ENCODE data around the gene SRGAP2C.
"Not testable (repeated sequence)": the region's sequence is repeated elsewhere in the genome, so short reads cannot be mapped to it uniquely, and the experiment has no call there.

SRGAP2C gene

GRCh38 chr1:121187914-121188313 lies 3.1 kb downstream of the SRGAP2C start:
- not testable (repeated sequence) for DNase-seq

GRCh38 chr1:121192512-121192911 lies 7.7 kb downstream of the SRGAP2C start:
- not testable (repeated sequence) for DNase-seq

GRCh38 chr1:121197095-121197882 lies 12.5 kb downstream of the SRGAP2C start:
- DNase-seq, result not testable (repeated sequence)

DNA sequence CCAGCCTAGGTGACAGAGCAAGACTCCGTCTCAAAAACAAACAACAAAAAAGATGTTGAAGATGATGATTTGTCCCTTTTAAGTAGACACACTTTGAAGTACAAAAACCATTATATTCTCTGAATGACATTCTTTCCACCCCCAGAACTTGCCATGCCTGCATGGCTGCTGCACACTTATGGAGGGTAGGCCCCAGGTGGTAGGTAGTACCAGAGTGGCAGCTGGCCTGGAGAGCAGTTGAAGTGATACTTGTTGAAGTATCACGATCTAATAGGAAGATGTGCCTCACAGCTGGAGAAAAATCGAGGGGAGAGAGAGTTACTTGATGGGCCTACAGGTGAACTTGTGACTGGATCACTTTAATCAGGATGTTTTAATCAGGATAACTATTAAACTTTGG lies 15.0 kb downstream of the SRGAP2C start:
- DNase-seq, result not testable (repeated sequence)

- not testable (repeated sequence) for DNase-seq
Measured at GRCh38 chr1:121200232-121200631, 15.5 kb downstream of the SRGAP2C start.

DNA sequence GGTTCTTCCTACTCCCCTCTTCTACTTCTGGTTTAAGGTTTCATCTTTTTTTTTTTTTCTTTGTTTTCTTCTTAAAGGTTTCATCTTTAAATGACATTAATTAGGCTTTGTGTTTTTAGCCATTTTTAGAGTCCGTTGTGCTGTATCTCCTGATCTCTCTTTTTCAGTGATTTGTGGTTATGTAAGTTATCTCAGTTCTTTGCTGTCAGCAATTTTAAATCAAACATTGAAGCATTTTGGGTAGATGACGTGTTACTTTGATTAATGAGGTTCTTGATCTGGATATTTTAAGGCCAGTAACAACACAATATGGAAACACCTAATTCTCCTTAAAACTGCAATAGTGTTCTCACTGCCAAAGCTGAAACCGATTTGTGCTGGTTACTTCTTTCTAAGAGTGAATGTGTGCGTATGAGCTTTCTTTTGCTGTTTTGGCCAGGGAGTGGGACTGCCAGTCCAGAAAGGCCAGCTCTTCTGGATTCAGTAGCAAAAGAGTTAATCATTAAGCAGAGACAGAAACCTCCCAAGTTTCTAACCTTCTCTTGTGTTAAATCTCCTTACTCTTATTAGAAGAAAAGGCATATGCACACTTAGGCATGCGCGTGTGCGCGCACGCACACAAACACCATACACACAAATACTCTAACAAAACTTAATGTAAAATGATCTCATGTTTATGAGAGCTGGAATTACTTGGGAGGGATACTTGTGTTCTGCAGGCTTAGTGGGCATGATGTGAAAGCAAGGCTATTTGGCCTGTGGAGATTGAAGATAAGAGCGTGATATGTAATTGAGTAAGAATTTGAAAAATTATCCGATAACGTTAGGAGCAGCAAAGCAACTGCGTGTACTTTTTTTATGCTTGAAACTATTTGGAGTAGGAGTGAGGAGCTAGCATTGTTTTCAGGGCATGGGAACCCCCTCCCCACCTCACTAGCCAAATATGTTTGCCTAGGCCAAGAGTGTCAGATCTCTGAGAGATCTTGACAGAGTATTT lies 16.5 kb downstream of the SRGAP2C start:
- DNase-seq, result not testable (repeated sequence)

DNA sequence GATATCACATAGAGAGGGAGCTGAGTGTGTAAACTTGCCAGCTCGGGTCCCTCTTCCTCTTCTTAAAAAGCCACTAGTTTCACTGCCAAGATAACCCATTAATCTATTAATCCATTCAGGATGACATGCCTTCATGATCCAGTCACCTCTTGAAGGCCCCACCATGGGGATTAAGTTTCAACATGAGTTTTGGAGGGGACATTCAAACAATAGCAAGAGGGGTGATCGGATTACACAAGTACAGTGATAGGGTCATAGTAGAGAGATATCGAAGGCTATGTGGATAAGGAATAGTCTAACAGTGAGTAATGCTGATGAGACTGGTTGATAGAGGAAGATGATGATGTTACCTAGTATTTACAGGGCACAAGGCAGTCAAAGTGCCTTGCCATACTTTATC lies 18.2 kb downstream of the SRGAP2C start:
- not testable (repeated sequence) for DNase-seq

DNA sequence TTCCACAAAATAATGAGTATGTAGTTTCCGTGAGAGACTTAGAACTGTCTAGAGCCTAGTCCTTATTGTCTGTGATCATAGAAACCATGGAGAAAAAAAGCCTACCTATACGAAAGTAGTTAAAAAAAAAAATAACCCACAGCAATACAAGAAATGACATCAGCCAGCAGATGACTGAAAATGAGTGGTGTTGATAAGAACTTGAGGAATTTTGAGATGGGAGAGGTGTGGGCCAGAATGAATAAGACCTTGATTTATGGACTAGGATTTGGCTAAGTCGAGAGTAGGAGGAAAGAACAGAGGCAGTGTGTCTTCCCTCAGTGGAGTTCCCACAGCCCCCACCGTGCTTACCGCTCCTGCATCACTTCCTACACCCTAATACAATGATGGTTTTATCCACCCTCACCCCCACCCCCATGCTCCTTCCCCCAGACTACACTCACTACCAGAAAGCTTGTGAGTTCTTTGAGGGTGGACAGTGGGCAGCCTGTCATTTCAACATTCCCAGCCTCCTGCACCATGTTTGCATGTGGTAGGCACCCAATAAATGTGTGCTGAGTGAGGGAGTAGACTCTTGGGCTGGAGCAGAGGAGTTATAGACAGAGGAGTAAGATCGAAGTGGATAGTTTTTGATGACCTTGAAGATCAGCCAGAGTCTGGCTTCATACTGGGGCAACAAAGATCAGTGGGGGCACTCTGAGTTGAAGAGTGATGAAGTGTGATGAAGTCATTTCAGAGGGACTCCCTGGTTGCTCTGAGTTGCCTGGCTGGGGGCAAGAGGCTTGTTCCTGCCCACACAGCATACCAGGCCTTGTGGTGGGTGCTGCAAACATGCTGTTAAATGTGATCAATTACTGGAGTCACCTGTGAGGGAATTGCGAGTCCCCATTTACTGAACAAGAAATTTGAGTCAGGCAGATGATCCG lies 21.3 kb downstream of the SRGAP2C start:
- not testable (repeated sequence) for DNase-seq

DNA sequence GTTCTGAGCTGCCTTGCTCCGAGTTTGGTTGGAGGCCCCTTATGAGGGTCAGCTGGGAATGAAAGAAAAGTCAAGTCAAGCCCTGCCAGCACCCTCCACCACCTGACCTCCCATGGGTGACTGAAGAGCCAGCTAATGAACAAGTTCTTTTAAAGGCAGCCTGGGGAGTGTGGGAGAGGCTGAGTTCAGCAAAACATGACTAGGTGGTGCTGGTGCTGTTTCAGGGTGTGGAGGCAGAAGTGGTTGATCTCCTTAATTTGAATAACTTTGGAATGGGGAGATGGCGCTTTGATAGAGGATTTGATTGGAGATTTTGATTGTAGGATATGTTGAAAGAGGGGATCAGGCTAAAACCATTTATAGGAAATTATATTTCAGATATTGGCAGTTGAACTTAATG lies 22.6 kb downstream of the SRGAP2C start:
- DNase-seq, result not testable (repeated sequence)

DNA sequence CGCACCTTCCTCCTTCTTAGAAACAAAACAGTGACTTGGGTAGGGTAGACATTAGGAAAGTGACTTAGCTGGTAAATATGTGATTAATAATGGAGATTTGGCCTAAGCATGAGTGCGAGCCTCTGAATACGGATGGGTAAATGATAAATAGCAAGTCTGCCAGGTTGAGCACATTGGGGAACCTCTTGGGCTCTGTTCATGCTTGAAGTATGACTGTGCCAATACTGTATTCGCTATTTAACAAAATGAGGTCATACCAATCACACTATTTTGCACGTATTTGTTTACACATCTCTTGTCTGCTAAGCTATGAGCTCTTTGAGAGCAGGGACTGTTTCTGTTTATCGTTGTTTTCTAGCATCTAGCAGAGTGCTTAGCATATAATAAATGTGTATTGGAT lies 23.6 kb downstream of the SRGAP2C start:
- DNase-seq, result not testable (repeated sequence)

GRCh38 chr1:121210778-121211177 lies 26.0 kb downstream of the SRGAP2C start:
- not testable (repeated sequence) for DNase-seq

DNA sequence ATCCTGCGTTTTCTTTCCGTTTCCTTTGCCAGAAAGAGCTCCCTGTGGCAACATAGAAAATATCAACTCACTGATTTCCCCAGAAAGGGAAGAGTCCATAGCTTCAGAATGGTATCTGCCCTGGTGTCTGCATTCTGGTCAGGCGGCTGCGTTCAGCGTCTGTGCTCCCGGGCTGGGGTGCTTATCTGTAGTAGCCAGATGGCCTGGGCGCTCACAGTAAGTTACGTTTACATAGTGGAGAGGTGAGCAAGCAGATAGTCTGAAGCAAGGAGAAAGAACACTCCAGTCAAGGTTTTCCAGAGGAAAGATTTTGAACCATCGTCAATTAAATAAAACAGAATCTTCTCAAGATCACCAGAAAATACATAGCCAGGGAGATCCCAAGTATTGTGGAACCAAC lies 28.7 kb downstream of the SRGAP2C start:
- DNase-seq, result not testable (repeated sequence)

- DNase-seq, result not testable (repeated sequence)
Measured at GRCh38 chr1:121214544-121215156, 29.9 kb downstream of the SRGAP2C start.

GRCh38 chr1:121215699-121216417 lies 31.1 kb downstream of the SRGAP2C start:
- DNase-seq, result not testable (repeated sequence)

DNA sequence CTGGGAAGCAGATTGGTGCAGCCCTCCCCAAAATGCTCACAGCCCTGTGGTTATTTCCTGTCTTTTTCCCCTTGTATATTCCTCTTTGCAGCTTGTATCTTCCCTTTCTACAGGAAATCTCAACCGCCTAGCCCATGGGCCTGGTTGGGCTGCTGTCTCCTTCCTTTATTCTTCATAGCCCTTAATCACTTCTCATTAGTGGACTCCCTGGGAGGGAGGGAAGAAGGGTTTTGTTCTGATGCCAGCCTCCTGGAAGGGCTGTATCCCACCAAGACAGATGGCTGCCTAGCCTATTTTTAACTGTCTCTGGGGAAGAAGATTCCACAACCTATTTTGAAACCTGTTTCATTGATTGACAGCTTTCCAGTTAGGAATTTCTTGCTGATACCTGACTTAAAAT lies 31.9 kb downstream of the SRGAP2C start:
- DNase-seq, result not testable (repeated sequence)

GRCh38 chr1:121221770-121222169 lies 37.0 kb downstream of the SRGAP2C start:
- DNase-seq, result not testable (repeated sequence)

DNA sequence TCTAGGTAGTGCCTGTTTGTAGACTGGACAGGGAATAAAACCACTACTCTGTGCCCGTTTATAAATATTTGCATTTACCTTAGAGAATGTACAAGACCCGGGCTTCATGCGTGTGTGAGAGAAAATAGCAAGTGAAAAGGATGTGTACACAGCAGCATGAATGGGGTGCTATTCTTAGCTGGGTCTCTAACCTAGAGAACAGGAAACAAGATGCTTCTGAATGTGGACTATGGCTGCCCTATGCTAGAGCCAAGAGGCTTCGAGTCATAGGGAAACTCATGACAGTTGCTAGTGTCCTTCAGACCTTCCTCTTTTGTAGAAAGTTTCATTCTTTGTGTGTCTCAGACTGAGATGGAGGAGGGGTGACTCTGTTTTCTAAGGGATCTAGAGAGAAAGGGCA lies 39.9 kb downstream of the SRGAP2C start:
- DNase-seq, result not testable (repeated sequence)

DNA sequence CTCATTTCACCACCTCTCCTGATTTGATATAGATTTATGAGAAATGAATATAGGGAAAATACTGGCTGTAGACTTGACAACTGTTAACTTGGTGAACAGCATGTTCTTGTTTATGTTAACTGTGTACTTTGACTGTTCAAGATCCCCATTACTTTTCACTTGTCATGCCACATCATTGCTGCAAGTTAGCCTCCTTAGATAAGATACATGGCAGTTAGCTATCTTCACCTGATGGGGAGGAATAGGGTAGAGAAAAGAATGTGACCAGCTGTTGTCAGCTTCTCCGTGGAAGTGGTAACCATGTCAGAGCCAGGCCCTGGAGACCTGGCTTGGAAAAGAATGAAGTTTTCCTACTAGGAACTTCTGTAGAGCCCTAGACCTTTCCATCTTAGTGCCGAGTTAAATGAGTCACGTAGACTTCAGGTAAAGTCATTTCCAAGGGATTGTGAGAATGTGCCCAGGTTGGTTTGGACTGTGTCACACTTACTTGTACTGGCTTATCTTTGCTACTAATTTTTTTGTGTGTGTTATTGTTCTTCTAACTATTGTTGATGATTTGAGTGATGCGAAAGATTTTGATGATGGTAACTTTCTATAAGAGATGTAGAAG lies 41.6 kb downstream of the SRGAP2C start:
- not testable (repeated sequence) for DNase-seq

DNA sequence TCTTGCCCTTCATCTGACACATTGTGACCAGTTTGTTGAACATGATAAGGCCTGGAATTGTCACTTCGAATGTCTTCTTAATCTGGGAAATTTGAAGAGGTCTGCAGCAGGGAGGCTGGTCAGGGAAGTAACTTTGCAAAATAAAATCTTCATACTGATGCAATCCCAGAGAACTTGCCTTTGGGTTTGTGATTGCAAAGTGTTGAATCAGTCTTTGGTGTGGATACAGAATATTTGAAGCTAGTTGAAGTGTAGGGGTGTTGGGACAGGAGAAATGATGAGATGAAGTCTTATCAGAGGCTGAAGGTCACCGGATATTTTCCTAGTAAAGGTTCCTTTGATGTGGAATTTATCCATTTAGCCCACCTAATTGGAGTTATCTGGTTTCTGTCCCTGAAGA lies 42.1 kb downstream of the SRGAP2C start:
- not testable (repeated sequence) for DNase-seq

DNA sequence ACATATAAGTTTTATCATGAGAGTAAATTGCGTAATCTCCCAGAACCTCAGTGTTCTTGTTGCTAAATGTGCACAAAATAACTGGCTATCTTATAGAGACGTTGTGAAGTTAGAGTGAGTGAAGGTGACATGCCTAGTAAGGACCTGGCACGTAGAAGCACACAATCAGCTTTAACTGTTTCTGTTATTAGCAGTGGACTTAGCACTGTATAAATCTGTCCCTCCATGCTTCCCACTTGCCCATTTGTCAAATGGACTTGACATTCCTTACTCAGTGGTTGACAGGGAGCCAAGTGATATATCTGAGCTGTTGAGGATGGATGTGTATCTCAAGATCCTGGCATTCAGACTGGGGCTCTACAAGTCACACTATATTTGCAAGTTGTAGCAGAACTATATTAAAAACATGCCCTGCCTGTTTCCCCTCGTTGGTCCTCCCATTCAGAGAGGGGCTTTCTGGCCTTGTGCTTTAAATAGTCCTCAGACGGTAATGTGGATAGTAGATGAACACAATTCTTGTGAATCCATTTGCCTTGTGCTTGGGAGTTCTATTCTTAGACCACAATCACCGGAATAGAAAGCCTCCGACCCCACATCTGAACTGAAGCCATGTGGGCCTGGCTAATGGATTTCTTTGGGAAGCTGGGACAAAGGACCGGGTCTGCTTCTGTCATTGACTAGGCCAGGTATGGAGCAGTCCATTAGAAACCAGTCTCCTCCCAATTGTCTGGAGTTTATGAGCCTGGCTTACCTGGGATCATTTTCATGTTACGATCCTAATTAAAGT lies 43.0 kb downstream of the SRGAP2C start:
- DNase-seq, result not testable (repeated sequence)

All from CD4-positive, alpha-beta T cell treated with Interleukin-17A for 1 hour (primary cell).